NCI-H1417 (cell line): ENCODE results near the gene EIF4G3.
"Not testable (repeated sequence)": the region's sequence is repeated elsewhere in the genome, so short reads cannot be mapped to it uniquely, and the experiment has no call there.

ENCODE experiments used
- DNase-seq, 3 experiments: peaks; one replicate each; lab custom pipeline; 2025; lab: John Stamatoyannopoulos, UW

Gene EIF4G3

GRCh38 chr1:21185221-21185731 lies 8.6 kb upstream of the EIF4G3 start:
- DNase-seq: no peak

GRCh38 chr1:21184276-21184675 lies 7.6 kb upstream of the EIF4G3 start:
- no peak for DNase-seq

GRCh38 chr1:21182181-21182731 lies 5.6 kb upstream of the EIF4G3 start:
- DNase-seq: no peak

GRCh38 chr1:21178271-21178670 lies 1.6 kb upstream of the EIF4G3 start:
- not testable (repeated sequence) for DNase-seq

GRCh38 chr1:21175670-21176581 lies 771 bp downstream of the EIF4G3 start:
- peak in 2 of 3 experiments; percentile 59 to 65 for DNase-seq

- DNase-seq: peak in 2 of 3 experiments; percentile 47 to 65
Observed at GRCh38 chr1:21175324-21175669, 1.4 kb downstream of the EIF4G3 start.

- DNase-seq: peak in 1 of 3 experiments; percentile 40
Observed at GRCh38 chr1:21174654-21175323, 1.9 kb downstream of the EIF4G3 start.

GRCh38 chr1:21174230-21174629 lies 2.5 kb downstream of the EIF4G3 start:
- peak in 1 of 3 experiments; percentile 35 for DNase-seq

GRCh38 chr1:21173096-21173495 lies 3.6 kb downstream of the EIF4G3 start:
- DNase-seq: not testable (repeated sequence)

- DNase-seq: not testable (repeated sequence)
Observed at GRCh38 chr1:21170837-21171236, 5.9 kb downstream of the EIF4G3 start.

GRCh38 chr1:21168444-21168843 lies 8.3 kb downstream of the EIF4G3 start:
- DNase-seq: no peak

- no peak for DNase-seq
Observed at GRCh38 chr1:21165646-21166045, 11.1 kb downstream of the EIF4G3 start.

- DNase-seq: no peak
Observed at GRCh38 chr1:21165076-21165475, 11.6 kb downstream of the EIF4G3 start.

GRCh38 chr1:21164266-21164665 lies 12.4 kb downstream of the EIF4G3 start:
- no peak for DNase-seq

GRCh38 chr1:21162740-21163464 lies 13.8 kb downstream of the EIF4G3 start:
- DNase-seq: no peak

GRCh38 chr1:21161842-21162241 lies 14.9 kb downstream of the EIF4G3 start:
- no peak for DNase-seq

- no peak for DNase-seq
Observed at GRCh38 chr1:21160263-21160796, 16.4 kb downstream of the EIF4G3 start.

- no peak for DNase-seq
Observed at GRCh38 chr1:21157868-21158267, 18.8 kb downstream of the EIF4G3 start.

GRCh38 chr1:21157054-21157453 lies 19.6 kb downstream of the EIF4G3 start:
- no peak for DNase-seq

GRCh38 chr1:21156019-21156418 lies 20.7 kb downstream of the EIF4G3 start:
- DNase-seq: no peak

- no peak for DNase-seq
Observed at GRCh38 chr1:21154717-21155116, 22.0 kb downstream of the EIF4G3 start.

- DNase-seq: no peak
Observed at GRCh38 chr1:21153388-21153787, 23.3 kb downstream of the EIF4G3 start.
